IPS-NIHi7 (cell line): ENCODE results near the gene MAP7D1.
"Not testable (repeated sequence)": the region's sequence is repeated elsewhere in the genome, so short reads cannot be mapped to it uniquely, and the experiment has no call there.

Experiments
- DNase-seq: peaks from one replicate; pipeline ENCODE4 v3.0.0; 2012; ENCODE audit warnings: mixed read lengths; ENCODE audit errors: extremely low spot score

Gene MAP7D1

GRCh38 chr1:36203554-36204346, 47.8 kb downstream of the MAP7D1 start:
- DNase-seq, result no peak

- DNase-seq, result no peak
These were observed 48.5 kb downstream of the MAP7D1 start for GRCh38 chr1:36204347-36204909.

- DNase-seq, result no peak
These were observed 50.4 kb downstream of the MAP7D1 start for GRCh38 chr1:36206323-36206858.

DNA sequence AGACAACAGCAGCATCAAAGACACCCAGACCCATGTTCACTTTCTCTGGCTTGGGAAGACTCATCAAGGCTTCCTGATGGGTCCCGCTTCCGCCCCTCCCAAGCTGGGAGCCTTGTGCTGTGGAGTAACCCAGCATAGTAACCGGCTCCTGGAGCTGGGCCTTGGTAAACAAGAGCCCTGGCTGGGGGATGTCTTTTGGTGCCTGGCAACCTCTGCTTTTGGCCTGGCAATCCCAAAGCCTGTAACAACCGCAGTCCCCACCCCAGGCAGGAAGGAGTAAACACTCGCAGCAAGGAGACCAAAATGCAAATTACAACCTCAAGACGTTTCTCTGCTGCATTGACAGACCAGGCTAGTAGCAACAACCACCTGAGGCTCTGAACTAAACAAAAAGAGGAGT, 51.4 kb downstream of the MAP7D1 start:
- peak; percentile 57 for DNase-seq

DNA sequence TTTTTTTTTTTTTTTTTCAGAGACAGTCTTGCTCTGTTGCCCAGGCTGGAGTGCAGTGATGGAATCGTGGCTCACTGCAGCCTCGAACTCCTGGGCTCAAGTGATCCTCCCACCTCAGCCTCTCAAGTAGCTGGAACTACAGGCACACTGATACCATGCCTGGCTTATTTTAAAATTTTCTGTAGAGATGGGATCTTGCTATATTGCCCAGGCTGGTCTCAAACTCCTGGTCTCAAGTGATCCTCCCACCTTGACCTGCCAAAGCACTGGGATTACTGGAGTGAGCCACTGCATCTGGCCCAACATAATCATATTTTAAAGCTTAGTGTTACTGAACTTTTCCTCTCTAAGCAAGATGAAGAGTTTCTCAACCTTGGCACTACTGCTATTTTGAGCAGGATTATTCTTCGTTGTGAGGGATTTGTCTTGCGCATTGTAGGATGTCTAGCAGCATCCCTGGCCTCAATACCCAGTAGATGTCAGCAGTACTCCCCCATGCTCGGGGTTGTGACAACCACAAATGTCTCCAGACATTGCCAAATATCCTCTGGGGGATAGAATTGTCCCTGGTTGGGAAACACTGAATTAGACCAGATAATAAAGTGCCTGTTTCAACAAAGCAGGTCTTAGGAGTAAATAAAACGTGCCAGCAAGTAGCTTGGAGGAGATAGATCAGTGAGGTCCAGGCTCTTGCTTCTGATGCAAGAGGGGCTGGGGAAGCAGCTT, 53.2 kb downstream of the MAP7D1 start:
- DNase-seq, result no peak

DNA sequence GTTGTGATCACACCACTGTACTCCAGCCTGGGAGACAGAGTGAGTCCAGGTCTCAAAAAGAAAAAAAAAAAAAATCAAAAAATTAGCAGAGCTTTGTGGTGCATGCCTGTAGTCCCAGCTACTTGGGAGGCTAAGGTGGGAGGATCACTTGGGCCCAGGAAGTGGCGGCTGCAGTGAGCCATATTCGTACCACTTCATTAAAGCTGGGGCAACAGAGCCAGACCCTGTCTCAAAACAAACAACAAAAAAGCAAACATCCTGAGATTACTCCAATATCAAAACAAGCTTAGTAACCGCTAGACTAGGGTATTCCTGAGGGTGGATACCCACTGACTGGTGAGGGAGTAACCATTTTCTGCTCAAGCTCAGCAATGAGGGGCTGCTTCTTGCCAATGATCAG, 55.3 kb downstream of the MAP7D1 start:
- DNase-seq, result no peak

DNA sequence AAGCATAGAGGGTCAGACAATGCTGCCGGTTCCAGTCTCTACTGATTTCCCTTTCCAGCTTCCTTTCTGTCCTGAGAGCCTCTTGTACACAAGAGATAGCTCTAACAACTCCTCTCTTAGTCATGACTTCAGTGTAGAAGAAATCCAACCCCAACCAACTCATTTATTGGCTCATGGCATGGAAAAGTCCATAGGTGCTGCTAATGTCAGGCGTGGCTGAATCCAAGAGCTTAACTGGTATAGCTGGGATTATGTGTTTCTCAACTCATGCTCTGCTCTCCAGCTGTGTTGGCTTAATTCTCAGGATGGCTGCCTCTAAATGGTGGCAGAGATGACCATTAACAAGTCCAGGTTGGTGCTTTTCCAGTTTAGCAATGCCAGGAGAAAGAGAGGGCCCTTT, 55.9 kb downstream of the MAP7D1 start:
- DNase-seq, result no peak

DNA sequence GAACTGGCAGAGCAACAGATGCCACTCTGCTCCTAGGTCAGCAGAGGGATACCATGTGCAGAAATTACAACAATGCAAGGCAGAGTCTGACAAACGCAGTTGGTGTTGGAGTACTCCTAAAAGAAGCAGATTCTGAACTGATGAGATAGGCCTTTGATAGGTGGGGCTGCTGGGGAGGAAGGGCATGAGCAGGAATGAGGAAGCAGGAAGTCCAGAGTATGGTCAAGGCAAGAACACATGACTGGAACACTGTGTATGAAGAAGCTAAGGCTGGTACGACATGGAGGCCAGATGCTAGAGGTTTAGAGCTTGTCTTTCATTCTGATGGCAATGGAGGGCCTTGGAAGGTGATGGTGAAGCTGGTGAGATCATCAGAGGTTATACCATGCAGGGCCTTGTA, 56.8 kb downstream of the MAP7D1 start:
- no peak for DNase-seq

DNA sequence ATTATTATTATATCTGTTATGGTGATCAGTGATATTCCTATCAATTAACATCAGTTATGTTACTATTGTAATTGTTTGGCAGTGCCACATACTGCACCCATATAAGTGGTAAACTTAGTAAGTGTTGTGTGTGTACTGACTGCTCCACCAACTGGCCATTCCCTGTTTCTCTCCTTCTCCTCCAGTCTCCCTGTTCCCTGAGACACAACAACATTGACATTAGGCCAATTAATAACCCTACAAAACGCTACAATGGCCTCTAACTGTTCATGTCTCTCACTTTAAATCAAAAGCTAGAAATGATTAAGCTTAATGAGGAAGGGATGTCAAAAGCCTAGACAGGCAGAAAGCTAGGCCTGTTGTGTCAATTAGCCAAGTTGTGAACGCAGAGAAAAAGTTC, 61.7 kb downstream of the MAP7D1 start:
- DNase-seq, result no peak

DNA sequence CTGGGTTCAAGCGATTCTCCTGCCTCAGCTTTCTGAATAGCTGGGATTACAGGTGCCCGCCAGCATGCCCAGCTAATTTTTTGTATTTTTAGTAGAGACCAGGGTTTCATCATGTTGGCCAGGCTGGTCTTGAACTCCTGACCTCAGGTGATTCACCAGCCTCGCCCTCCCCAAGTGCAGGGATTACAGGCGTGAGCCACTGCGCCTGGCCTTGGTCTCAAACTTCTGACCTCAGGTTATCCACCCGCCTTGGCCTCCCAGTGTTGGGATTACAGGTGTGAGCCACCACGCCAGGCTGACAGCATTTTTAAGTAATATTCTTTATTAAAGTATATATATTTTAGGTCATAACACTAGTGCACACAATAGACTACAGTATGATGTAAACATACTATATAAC, 65.9 kb downstream of the MAP7D1 start:
- DNase-seq, result not testable (repeated sequence)

DNA sequence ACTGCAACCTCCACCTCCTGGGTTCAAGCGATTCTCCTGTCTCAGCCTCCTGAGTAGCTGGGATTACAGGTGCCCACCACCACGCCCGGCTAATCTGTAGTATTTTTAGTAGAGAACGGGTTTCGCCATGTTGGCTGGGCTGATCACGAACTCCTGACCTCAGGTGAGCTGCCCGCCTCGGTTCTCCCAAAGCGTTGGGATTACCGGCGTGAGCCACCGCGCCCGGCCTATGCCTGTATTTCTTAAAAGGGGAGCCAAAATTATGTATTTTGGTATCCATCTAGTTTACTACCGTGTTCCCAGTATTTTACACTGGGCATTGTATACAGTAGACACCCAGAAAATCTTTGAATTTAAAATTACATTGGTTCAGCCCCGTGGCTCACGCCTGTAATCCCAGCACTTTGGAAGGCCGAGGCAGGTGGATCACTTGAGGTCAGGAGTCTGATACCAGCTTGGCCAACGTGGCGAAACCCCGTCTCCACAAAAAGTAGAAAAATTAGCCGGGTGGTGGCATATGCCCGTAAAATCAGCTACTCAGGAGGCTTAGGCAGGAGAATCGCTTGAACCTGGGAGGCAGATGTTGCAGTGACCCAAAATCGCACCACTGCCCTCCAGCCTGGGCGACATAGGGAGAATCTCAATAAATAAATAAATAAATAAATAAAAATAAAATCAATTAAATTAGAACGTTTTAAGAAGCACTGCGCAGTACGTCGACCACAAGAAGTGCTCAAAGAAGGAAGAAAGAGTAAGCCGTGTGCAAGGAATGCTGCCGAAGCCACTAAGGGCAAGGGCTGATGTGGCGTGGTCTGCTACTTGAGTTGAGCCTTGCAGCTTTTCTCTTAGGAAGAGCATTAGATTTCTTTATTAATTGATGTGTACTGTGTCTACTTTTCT, 66.8 kb downstream of the MAP7D1 start:
- no peak for DNase-seq

- DNase-seq, result no peak
These were observed 67.5 kb downstream of the MAP7D1 start for GRCh38 chr1:36223381-36223995.

DNA sequence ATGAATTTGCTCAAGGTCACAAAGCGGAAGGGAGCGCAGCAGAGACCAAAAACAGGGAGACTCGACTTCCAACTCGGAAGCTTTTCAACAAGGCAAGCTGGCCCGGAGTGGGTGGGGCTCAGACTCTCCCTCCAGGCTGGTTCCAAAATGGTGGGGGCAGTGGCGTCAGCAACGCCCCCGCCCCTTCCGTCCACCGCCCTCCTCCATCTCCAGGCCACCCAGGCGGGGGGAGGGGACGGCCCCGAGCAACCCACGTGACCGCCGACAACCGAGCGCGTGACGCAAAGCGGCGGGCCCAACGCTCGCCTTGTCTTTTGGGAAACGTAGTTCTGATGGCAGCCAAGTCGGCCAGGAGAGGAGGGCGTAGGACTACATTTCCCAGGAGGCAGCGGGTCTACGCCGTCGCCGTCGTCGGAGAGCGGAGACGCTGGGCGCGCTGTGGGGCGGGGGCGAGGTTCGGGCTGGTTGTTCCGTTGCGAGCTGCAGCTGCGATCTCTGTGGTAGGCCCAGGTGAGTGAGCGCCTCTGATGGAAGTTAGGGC, 68.1 kb downstream of the MAP7D1 start, which contains the start of gene THRAP3:
Gene THRAP3, plus strand, starts transcription at position 448 of the 541 bp plus-strand sequence. CDS start 58,121 bp downstream, outside the sequence.
- peak; percentile 97 for DNase-seq

- DNase-seq, result peak; percentile 84
These were observed 68.8 kb downstream of the MAP7D1 start for GRCh38 chr1:36224537-36225282.

GRCh38 chr1:36225283-36225899, 69.4 kb downstream of the MAP7D1 start:
- no peak for DNase-seq

DNA sequence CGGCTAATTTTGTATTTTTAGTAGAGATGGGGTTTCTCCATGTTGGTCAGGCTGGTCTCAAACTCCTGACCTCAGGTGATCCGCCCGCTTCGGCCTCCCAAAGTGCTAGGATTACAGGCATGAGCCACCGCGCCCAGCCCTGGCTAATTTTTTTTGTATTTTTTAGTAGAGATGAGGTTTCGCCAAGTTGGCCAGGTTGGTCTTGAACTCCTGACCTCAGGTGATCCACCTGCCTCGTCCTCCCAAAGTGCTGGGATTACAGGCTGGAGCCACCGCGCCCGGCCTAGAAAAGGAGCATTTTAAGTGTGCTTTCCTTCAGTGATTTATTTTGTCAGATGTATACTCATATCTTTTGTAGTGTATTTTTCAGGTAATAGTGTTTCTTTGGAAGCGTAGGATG, 74.3 kb downstream of the MAP7D1 start:
- DNase-seq, result not testable (repeated sequence)
